Measurements from ENCODE around the gene BMP7. TPM values are rescaled to one million over a fixed set of nuclear protein-coding genes. Genes with fewer than 3 reads are reported as not detected.

Gene BMP7
- total RNA-seq, 1 experiment from 2014 or later = 0.13 TPM

DNA sequence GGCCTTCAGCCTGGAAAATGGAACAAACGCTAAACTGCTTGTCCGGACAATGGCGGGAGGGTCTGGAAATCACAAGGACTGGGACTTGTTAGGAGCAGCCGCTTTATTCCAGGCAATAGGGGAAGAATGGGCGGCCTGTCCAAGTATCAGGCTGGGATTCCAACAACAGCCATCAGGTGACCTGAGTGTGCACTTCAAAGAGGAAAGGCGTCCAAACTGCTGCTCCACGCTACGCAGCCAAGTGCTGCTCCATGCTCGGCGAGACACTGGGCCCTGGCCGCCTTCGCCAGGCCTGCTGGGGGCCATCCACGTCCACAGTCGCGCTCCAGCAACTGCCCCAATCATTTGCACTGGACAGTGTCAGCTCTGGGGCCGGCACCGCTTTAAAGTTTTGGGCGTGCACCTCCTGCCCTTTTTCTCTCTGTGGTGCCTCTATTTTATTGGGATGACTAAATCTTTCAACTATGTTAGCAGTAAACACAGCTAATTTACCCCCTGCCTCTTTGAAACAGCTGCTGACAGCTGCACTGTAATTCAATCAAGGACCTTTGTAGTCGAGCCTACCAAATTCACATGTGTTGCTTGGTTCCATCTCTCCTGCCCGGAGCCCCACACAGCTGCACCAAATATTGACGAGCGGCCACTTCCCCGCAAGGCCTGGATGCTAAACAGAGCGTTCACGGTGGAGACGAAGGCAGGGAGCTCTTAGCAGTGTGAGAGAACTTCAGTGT lies 98.3 kb downstream of the BMP7 start:
- BruUV-seq (replicated peaks) = no TSS peak
- H3F3A ChIP-seq (ENCODE audit: insufficient read depth, low read depth) = no peaks in the 10 kb centered on the region
- H3K4me3 ChIP-seq = no peak overlapping the region
- H3K27ac ChIP-seq = no peak overlapping the region
- TF ChIP-seq, protein P1, sequence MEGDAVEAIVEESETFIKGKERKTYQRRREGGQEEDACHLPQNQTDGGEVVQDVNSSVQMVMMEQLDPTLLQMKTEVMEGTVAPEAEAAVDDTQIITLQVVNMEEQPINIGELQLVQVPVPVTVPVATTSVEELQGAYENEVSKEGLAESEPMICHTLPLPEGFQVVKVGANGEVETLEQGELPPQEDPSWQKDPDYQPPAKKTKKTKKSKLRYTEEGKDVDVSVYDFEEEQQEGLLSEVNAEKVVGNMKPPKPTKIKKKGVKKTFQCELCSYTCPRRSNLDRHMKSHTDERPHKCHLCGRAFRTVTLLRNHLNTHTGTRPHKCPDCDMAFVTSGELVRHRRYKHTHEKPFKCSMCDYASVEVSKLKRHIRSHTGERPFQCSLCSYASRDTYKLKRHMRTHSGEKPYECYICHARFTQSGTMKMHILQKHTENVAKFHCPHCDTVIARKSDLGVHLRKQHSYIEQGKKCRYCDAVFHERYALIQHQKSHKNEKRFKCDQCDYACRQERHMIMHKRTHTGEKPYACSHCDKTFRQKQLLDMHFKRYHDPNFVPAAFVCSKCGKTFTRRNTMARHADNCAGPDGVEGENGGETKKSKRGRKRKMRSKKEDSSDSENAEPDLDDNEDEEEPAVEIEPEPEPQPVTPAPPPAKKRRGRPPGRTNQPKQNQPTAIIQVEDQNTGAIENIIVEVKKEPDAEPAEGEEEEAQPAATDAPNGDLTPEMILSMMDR (conservative IDR thresholded peaks at IDR 0.05) = no peak
- TF ChIP-seq EZH2 (IDR thresholded peaks at IDR 0.05; ENCODE audit: low read depth) = no peak
- no peaks in the 10 kb centered on the region for H3K79me2 ChIP-seq (ENCODE audit: low read depth)
- no peaks in the 10 kb centered on the region for H4K20me1 ChIP-seq (ENCODE audit: insufficient read depth)
- DNase-seq = peak in 1 of 2 experiments; percentile 59
- peaks cover 42% of the 10 kb centered on the region for H3K27me3 ChIP-seq (ENCODE audit: insufficient read depth, low read depth)
- H3K9me2 ChIP-seq (ENCODE audit: insufficient read depth) = no peaks in the 10 kb centered on the region
- H3K4me2 ChIP-seq = no peak overlapping the region
- ChIA-PET POLR2A (ENCODE audit: unreplicated experiment) (no interaction called here), CTCF (interaction anchor here (0.6 kb wide), 1 partner anchor 745 kb away, joined by 3 read pairs; no protein-coding TSS in a partner anchor)
- no peak overlapping the region for H2AFZ ChIP-seq
- H3K36me3 ChIP-seq (ENCODE audit: low read depth) = no peaks in the 10 kb centered on the region
- H3K4me1 ChIP-seq (replicated peaks; ENCODE audit: insufficient read depth) = no peaks in the 10 kb centered on the region
- intact Hi-C loops (cut with micrococcal nuclease; ENCODE audit: unreplicated experiment) = no loop called here
- H3K9me3 ChIP-seq (ENCODE audit: insufficient read depth, low read depth) = no peaks in the 10 kb centered on the region

DNA sequence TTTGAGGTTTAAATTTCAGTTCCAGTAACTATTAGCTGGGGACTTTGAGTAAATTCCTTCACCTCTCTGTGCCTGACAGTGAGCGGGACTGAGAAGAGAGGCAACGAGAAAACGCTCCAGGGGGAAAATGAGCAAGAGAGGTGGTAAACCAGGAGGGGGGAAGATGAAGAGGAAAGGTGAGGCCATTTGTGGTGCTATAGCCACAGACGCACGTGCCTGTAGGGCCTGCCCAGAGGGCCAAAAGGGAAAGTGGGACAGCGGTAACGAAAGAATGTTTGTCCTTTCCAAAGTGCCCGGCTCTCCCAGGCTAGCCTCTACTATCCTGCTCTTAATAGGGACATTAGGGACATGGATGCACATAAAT lies 99.2 kb downstream of the BMP7 start:
- no peaks in the 10 kb centered on the region for H3K36me3 ChIP-seq (ENCODE audit: low read depth)
- no peaks in the 10 kb centered on the region for H3K4me1 ChIP-seq (replicated peaks; ENCODE audit: insufficient read depth)
- H3K4me2 ChIP-seq = no peak overlapping the region
- H3K27me3 ChIP-seq (ENCODE audit: insufficient read depth, low read depth) = peaks cover 51% of the 10 kb centered on the region
- POLR2A ChIA-PET (ENCODE audit: unreplicated experiment) = no interaction called here
- no TSS peak for BruUV-seq (replicated peaks)
- no peaks in the 10 kb centered on the region for H3F3A ChIP-seq (ENCODE audit: insufficient read depth, low read depth)
- no peaks in the 10 kb centered on the region for H3K79me2 ChIP-seq (ENCODE audit: low read depth)
- no peak overlapping the region for H3K27ac ChIP-seq
- no peak overlapping the region for H2AFZ ChIP-seq
- no peaks in the 10 kb centered on the region for H4K20me1 ChIP-seq (ENCODE audit: insufficient read depth)
- TF ChIP-seq, protein P1 (conservative IDR thresholded peaks at IDR 0.05) = no peak
- TF ChIP-seq EZH2 (IDR thresholded peaks at IDR 0.05; ENCODE audit: low read depth) = no peak
- no peaks in the 10 kb centered on the region for H3K9me3 ChIP-seq (ENCODE audit: insufficient read depth, low read depth)
- no peaks in the 10 kb centered on the region for H3K9me2 ChIP-seq (ENCODE audit: insufficient read depth)
- CTCF ChIA-PET = no interaction called here
- H3K4me3 ChIP-seq = no peak overlapping the region
- DNase-seq = no peak
- intact Hi-C loops (cut with micrococcal nuclease; ENCODE audit: unreplicated experiment) = no loop called here

DNA sequence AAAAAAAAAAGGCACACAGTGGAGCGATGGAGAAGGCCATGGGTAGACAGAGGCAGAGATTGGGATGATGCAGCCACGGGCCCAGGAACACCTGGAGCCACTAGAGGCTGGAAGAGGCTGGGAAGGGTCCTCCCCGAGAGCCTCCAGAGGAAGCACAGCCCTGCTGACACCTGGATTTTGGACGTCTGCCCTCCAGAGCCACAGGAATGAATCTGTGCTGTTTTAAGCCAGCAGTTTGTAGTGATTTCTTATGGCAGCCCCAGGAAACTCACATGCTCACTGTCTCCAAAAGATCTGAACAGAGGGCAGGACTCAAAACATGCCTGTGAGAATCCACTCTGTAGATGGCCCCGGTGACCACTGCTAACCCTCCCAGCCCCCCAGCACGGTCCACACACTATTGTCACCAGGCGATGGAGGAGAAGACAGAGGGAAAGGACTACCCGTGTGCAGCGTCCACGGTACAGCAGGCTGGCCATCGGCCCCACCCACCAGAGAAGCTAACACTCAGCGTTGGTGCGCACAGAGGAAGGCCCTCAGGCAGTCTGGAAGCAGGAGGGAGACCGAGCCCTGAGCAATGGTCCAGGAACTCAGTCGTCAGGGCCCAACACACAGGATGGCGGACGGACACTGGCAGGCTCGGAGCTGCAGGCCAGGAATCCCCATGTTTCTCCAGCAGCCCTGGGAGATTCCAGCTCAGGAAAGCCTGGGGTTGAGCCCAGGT lies 99.7 kb downstream of the BMP7 start:
- H3K36me3 ChIP-seq (ENCODE audit: low read depth) = no peaks in the 10 kb centered on the region
- H3K79me2 ChIP-seq (ENCODE audit: low read depth) = no peaks in the 10 kb centered on the region
- no peak overlapping the region for H3K4me3 ChIP-seq
- peaks cover 56% of the 10 kb centered on the region for H3K27me3 ChIP-seq (ENCODE audit: insufficient read depth, low read depth)
- TF ChIP-seq, protein P1 (conservative IDR thresholded peaks at IDR 0.05) = no peak
- no peaks in the 10 kb centered on the region for H3F3A ChIP-seq (ENCODE audit: insufficient read depth, low read depth)
- no peak overlapping the region for H3K4me2 ChIP-seq
- H3K4me1 ChIP-seq (replicated peaks; ENCODE audit: insufficient read depth) = no peaks in the 10 kb centered on the region
- intact Hi-C loops (cut with micrococcal nuclease; ENCODE audit: unreplicated experiment) = no loop called here
- H4K20me1 ChIP-seq (ENCODE audit: insufficient read depth) = no peaks in the 10 kb centered on the region
- no peak overlapping the region for H2AFZ ChIP-seq
- DNase-seq = peak in 1 of 2 experiments; percentile 6
- no peaks in the 10 kb centered on the region for H3K9me3 ChIP-seq (ENCODE audit: insufficient read depth, low read depth)
- CTCF ChIA-PET = no interaction called here
- BruUV-seq (replicated peaks) = no TSS peak
- no peaks in the 10 kb centered on the region for H3K9me2 ChIP-seq (ENCODE audit: insufficient read depth)
- POLR2A ChIA-PET (ENCODE audit: unreplicated experiment) = no interaction called here
- no peak overlapping the region for H3K27ac ChIP-seq
